Pons (tissue), 1 donor: ENCODE data around the gene SLC25A24.

Experiments
- DNase-seq: peaks from one replicate; pipeline ENCODE4 v3.0.0-alpha.2; 2016; ENCODE audit warnings: low spot score

Gene SLC25A24

GRCh38 chr1:108096089-108096488 is 104.1 kb downstream of the SLC25A24 start:
- DNase-seq = no peak

- DNase-seq = no peak
These were observed 110.7 kb downstream of the SLC25A24 start for GRCh38 chr1:108089477-108089876.

GRCh38 chr1:108085628-108086027 is 114.5 kb downstream of the SLC25A24 start:
- DNase-seq = no peak

GRCh38 chr1:108084866-108085477 is 115.2 kb downstream of the SLC25A24 start:
- no peak for DNase-seq
